GM12878 (cell line): ENCODE results near the gene BCL2L12.

Experiments
- ATF3 ChIP-seq: IDR thresholded peaks from 2 replicates; pipeline ENCODE4 v1.6.1; 2011; ENCODE audit warnings: low read depth, mild to moderate bottlenecking, low read length, moderate library complexity, borderline replicate concordance; ENCODE audit errors: extremely low read depth
- BMI1 ChIP-seq: fragments of 450-650 bp; IDR thresholded peaks from 2 replicates; pipeline ENCODE4 v1.6.1; 2016; ENCODE audit warnings: mild to moderate bottlenecking, moderate library complexity, borderline replicate concordance
- CREM ChIP-seq: IDR thresholded peaks from 2 replicates; pipeline ENCODE4 v1.6.1; 2014; ENCODE audit warnings: antibody characterized with exemption, low read depth
- CTCF ChIP-seq, 3 experiments: IDR thresholded peaks in 2 of 3; conservative IDR thresholded peaks in 1 of 3; 2 replicates each; pipeline ENCODE4 v1.5.1; 2011; ENCODE audit warnings: low read depth in 3 of 3, low read length in 3 of 3, mild to moderate bottlenecking in 3 of 3, control low read depth in 2 of 3, moderate library complexity in 2 of 3, inconsistent platforms in 1 of 3, mixed read lengths in 1 of 3; ENCODE audit not compliant: control insufficient read depth in 2 of 3, insufficient read depth in 1 of 3; ENCODE audit errors: extremely low read depth in 1 of 3
- FOS ChIP-seq: IDR thresholded peaks from 3 replicates; pipeline ENCODE4 v1.6.1; 2011; ENCODE audit warnings: borderline replicate concordance; ENCODE audit not compliant: insufficient read length; ENCODE audit errors: extremely low read depth
- MXI1 ChIP-seq: fragments of 150-350 bp; IDR thresholded peaks from 2 replicates; pipeline ENCODE4 v1.6.1; 2011; ENCODE audit warnings: low read depth, mild to moderate bottlenecking, inconsistent platforms, low read length, improper control_type of control experiment
- POLR2AphosphoS5 ChIP-seq: IDR thresholded peaks from 2 replicates; pipeline ENCODE4 v1.6.1; 2011; ENCODE audit warnings: mild to moderate bottlenecking, low read length, inconsistent platforms
- RFX5 ChIP-seq: IDR thresholded peaks from 2 replicates; pipeline ENCODE4 v1.6.1; 2011; ENCODE audit warnings: low read depth, low read length, improper control_type of control experiment
- SMC3 ChIP-seq: IDR thresholded peaks from 2 replicates; pipeline ENCODE4 v1.6.1; 2011; ENCODE audit warnings: low read length, improper control_type of control experiment, borderline replicate concordance
- TF ChIP-seq, protein P1 (sequence below): IDR thresholded peaks from 2 replicates; pipeline ENCODE4 v1.6.1; 2012; ENCODE audit warnings: low read depth, low read length, improper control_type of control experiment

GRCh38 chr19:49651820-49652550, 13.7 kb upstream of the BCL2L12 start:
- no peak for TF ChIP-seq RFX5
- no peak for TF ChIP-seq FOS
- TF ChIP-seq MXI1 = no peak
- TF ChIP-seq, protein P1, sequence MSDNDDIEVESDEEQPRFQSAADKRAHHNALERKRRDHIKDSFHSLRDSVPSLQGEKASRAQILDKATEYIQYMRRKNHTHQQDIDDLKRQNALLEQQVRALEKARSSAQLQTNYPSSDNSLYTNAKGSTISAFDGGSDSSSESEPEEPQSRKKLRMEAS = no peak
- TF ChIP-seq ATF3 = no peak
- no peak for TF ChIP-seq SMC3
- TF ChIP-seq POLR2AphosphoS5 = no peak
- TF ChIP-seq CTCF (IDR thresholded peaks at IDR 0.05 in 2 of 3, conservative IDR thresholded peaks at IDR 0.05 in 1 of 3; ENCODE audit: control insufficient read depth in 2 of 3, extremely low read depth in 1 of 3, insufficient read depth in 1 of 3, low read depth in 3 of 3, low read length in 3 of 3) = no peak
- TF ChIP-seq CREM = no peak
- TF ChIP-seq BMI1 = no peak
